HEK293T (cell line): ENCODE results near the gene DNAJB4.

ENCODE experiments used
- CTCF ChIA-PET: fragments of 350-600 bp; formaldehyde crosslinking; extraction: SDS; loops from one replicate; lab custom pipeline; 2021; ENCODE audit warnings: antibody characterized with exemption, inconsistent platforms; lab: Yijun Ruan, JAX
- POLR2A ChIA-PET: fragments of 350-600 bp; formaldehyde crosslinking; extraction: SDS; loops from one replicate; lab custom pipeline; 2020; ENCODE audit warnings: antibody characterized with exemption, inconsistent platforms; lab: Yijun Ruan, JAX
- DNase-seq: peaks from one replicate; pipeline ENCODE4 v3.0.0; 2012; ENCODE audit warnings: mixed read lengths; ENCODE audit errors: extremely low spot score
- ARNT ChIP-seq: fragments of 450-650 bp; IDR thresholded peaks from 2 replicates; pipeline ENCODE4 v1.6.1; 2017; ENCODE audit warnings: mild to moderate bottlenecking
- BHLHE40 ChIP-seq: fragments of 450-650 bp; IDR thresholded peaks from 2 replicates; pipeline ENCODE4 v1.6.1; 2016; ENCODE audit warnings: mild to moderate bottlenecking, moderate library complexity, borderline replicate concordance
- CTBP1 ChIP-seq: fragments of 450-650 bp; IDR thresholded peaks from 2 replicates; pipeline ENCODE4 v1.6.1; 2016; ENCODE audit warnings: borderline replicate concordance
- ELF4 ChIP-seq: fragments of 450-650 bp; IDR thresholded peaks from 2 replicates; pipeline ENCODE4 v1.6.1; 2017; ENCODE audit warnings: antibody characterized with exemption
- FOXA1 ChIP-seq: fragments of 450-650 bp; IDR thresholded peaks from 2 replicates; pipeline ENCODE4 v1.6.1; 2016; ENCODE audit warnings: mild to moderate bottlenecking
- FOXK2 ChIP-seq: fragments of 450-650 bp; IDR thresholded peaks from 2 replicates; pipeline ENCODE4 v1.6.1; 2016; ENCODE audit warnings: mild to moderate bottlenecking
- FOXM1 ChIP-seq: fragments of 450-650 bp; IDR thresholded peaks from 2 replicates; pipeline ENCODE4 v1.6.1; 2017; ENCODE audit warnings: mild to moderate bottlenecking, borderline replicate concordance
- HDGF ChIP-seq: fragments of 450-650 bp; IDR thresholded peaks from 2 replicates; pipeline ENCODE4 v1.6.1; 2017; ENCODE audit warnings: antibody characterized with exemption, borderline replicate concordance
- L3MBTL2 ChIP-seq: fragments of 450-650 bp; conservative IDR thresholded peaks from 2 replicates; pipeline ENCODE4 v1.6.1; 2016; ENCODE audit warnings: mild to moderate bottlenecking
- LEF1 ChIP-seq: fragments of 450-650 bp; IDR thresholded peaks from 2 replicates; pipeline ENCODE4 v1.6.1; 2017; ENCODE audit warnings: mild to moderate bottlenecking, borderline replicate concordance
- NFRKB ChIP-seq: fragments of 450-650 bp; IDR thresholded peaks from 2 replicates; pipeline ENCODE4 v1.6.1; 2016; ENCODE audit warnings: mild to moderate bottlenecking, moderate library complexity
- SP1 ChIP-seq: fragments of 450-650 bp; IDR thresholded peaks from 2 replicates; pipeline ENCODE4 v1.6.1; 2017
- SUZ12 ChIP-seq: fragments of 450-650 bp; IDR thresholded peaks from 2 replicates; pipeline ENCODE4 v1.6.1; 2016; ENCODE audit warnings: mild to moderate bottlenecking
- TARDBP ChIP-seq: fragments of 450-650 bp; IDR thresholded peaks from 2 replicates; pipeline ENCODE4 v1.6.1; 2016
- ZNF384 ChIP-seq: fragments of 450-650 bp; IDR thresholded peaks from 2 replicates; pipeline ENCODE4 v1.6.1; 2016
- TF ChIP-seq, protein P1 (sequence below): fragments of 450-650 bp; IDR thresholded peaks from 2 replicates; pipeline ENCODE4 v1.6.1; 2016

Gene DNAJB4

DNA sequence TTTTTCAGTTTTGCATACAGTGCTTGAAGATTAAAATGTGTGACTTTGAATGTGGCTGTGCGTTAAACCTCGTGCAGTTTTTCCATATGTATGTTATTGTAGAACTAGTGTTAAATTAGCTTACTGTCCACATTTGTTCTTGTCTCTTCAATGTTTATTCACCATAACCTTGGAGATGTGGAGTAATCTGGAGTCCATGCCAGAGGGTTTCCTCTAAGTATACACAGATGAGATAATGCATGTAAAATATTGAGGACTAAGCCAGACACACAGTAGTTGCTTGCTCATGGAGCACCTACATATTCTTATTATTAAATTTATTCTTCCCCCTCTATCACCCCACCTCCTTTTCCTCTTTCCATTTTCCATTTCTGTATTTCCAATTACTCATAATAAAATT lies 33.3 kb downstream of the DNAJB4 start:
- ChIA-PET CTCF (no interaction called here), POLR2A (no interaction called here)
- no peak for TF ChIP-seq FOXM1
- no peak for TF ChIP-seq BHLHE40
- no peak for TF ChIP-seq LEF1
- no peak for TF ChIP-seq FOXK2
- TF ChIP-seq SUZ12 = no peak
- TF ChIP-seq TARDBP = no peak
- no peak for TF ChIP-seq NFRKB
- DNase-seq = no peak

GRCh38 chr1:78038491-78038939 lies 33.8 kb downstream of the DNAJB4 start:
- TF ChIP-seq SUZ12 = no peak
- TF ChIP-seq BHLHE40 = no peak
- TF ChIP-seq, protein P1, sequence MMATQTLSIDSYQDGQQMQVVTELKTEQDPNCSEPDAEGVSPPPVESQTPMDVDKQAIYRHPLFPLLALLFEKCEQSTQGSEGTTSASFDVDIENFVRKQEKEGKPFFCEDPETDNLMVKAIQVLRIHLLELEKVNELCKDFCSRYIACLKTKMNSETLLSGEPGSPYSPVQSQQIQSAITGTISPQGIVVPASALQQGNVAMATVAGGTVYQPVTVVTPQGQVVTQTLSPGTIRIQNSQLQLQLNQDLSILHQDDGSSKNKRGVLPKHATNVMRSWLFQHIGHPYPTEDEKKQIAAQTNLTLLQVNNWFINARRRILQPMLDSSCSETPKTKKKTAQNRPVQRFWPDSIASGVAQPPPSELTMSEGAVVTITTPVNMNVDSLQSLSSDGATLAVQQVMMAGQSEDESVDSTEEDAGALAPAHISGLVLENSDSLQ = no peak
- no peak for TF ChIP-seq ARNT
- no peak for TF ChIP-seq CTBP1
- no peak for TF ChIP-seq HDGF
- no peak for TF ChIP-seq ZNF384
- TF ChIP-seq SP1 = no peak
- TF ChIP-seq FOXA1 = no peak
- TF ChIP-seq NFRKB = no peak
- no peak for TF ChIP-seq L3MBTL2
- TF ChIP-seq FOXM1 = no peak
- TF ChIP-seq FOXK2 = no peak
- no peak for TF ChIP-seq TARDBP
- no peak for TF ChIP-seq ELF4
- TF ChIP-seq LEF1 = no peak
- DNase-seq = no peak
- ChIA-PET CTCF (no interaction called here), POLR2A (no interaction called here)

- ChIA-PET CTCF (no interaction called here), POLR2A (no interaction called here)
- DNase-seq = no peak
- TF ChIP-seq BHLHE40 (no peak), NFRKB (no peak), TARDBP (no peak), SUZ12 (no peak), ELF4 (no peak)
Observed at GRCh38 chr1:78040484-78041089, 35.8 kb downstream of the DNAJB4 start.

DNA sequence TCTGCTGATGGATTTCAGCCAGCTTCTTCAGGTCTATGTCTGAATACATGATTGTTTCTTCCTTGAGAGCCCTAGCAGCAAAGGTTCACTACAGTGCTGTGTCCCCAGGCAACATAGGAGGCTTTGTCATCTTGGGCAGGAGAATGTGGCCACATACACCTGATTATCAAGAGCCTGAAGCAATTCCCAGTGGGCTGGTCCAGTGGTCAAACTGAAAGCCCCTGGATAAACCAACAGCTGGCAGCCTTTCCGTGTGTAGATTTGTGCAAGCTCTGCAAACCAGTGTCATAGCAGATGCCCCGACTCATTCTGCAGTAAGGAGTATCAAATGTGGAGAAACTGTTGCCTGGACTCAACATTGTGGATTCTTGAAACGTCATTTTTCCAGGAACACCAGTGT lies 38.7 kb downstream of the DNAJB4 start:
- POLR2A ChIA-PET = interaction anchor here (1.0 kb wide), 1 partner anchor 39 kb away, joined by 3 read pairs; the partner anchor contains the start of gene DNAJB4
- no peak for TF ChIP-seq L3MBTL2
- CTCF ChIA-PET = interaction anchor here (1.2 kb wide), 1 partner anchor 10 kb away, joined by 9 read pairs; no protein-coding TSS in a partner anchor
- no peak for DNase-seq

DNA sequence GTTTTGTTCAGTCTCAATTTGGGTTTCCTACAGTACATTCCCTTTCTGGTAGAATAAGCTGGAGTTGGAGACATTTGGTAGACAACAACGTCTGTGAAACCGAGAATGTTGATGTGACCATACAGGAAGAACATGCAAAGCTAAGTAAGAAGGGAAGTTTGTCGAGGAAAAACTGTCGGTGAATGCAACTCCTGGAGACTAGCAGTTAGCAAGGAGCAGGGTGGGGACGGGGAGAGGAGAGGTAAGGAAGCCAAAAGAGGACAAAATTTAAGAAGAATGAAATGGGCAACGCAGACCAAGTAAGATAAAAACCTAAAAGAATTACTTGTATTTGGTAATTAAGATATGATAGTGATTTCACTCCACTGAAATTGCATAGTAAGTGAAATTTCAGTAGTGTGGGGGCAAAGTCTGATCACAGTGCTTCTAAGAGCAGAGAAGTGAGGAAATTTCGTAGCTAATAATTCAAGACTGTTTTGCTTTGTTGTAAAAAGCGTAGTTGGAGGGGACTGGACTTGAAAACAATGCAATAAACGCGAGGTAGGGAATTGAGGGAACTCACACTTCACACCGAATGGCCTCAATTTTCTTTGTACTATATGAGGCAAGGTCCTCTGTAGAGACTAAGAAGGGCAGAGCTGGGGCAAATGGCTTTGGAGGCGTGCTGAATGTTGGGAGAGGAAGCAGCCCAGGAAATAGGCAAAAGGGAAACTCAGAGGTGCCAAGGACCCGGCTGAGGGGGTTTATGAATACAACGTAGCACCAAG lies 40.2 kb downstream of the DNAJB4 start:
- ChIA-PET CTCF (no interaction called here), POLR2A (interaction anchor here (2.0 kb wide), 1 partner anchor 40 kb away, joined by 5 read pairs; the partner anchor contains the start of gene DNAJB4)
- no peak for TF ChIP-seq SUZ12
- TF ChIP-seq ELF4 = no peak
- no peak for TF ChIP-seq HDGF
- no peak for TF ChIP-seq ARNT
- DNase-seq = no peak

DNA sequence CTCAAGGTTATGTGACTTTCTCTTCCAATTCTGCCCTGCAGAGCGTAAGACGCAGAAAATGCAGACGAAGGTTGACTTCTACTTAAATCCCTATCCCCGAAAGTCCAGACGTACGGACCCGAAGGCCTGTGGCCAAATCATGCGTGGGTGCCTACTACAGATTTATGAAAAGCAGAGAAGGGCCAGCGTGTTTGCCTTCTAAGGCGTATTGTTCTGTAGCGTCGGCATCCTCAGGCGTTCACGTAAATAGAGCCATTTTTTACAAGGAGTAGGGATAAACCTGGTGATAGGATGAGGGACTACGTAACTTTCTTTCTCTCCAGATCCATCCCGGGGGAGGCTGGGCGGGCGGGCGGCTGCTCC lies 40.8 kb downstream of the DNAJB4 start:
- no peak for DNase-seq
- TF ChIP-seq FOXM1 = no peak
- TF ChIP-seq CTBP1 = no peak
- TF ChIP-seq ZNF384 = no peak
- no peak for TF ChIP-seq SP1
- TF ChIP-seq SUZ12 = no peak
- TF ChIP-seq BHLHE40 = no peak
- no peak for TF ChIP-seq NFRKB
- no peak for TF ChIP-seq ELF4
- TF ChIP-seq L3MBTL2 = no peak
- ChIA-PET POLR2A (interaction anchor here (2.0 kb wide), 1 partner anchor 41 kb away, joined by 5 read pairs; the partner anchor contains the start of gene DNAJB4), CTCF (no interaction called here)

GRCh38 chr1:78045926-78046778 lies 41.4 kb downstream of the DNAJB4 start, which contains the start of gene GIPC2:
GIPC2 (plus strand) TSS chr1:78045966; CDS start chr1:78046095, 129 bp downstream.
- ChIA-PET POLR2A (interaction anchor here (2.0 kb wide), 1 partner anchor 42 kb away, joined by 5 read pairs; the partner anchor contains the start of gene DNAJB4), CTCF (interaction anchor here (0.6 kb wide), 1 partner anchor 1019 kb away, joined by 3 read pairs; no protein-coding TSS in a partner anchor)
- TF ChIP-seq ARNT (no peak), ELF4 (no peak), FOXA1 (no peak), HDGF (no peak), L3MBTL2 (no peak), CTBP1 (no peak), LEF1 (no peak), ZNF384 (no peak), BHLHE40 (no peak), FOXM1 (no peak), FOXK2 (no peak), SP1 (no peak), SUZ12 (no peak), TARDBP (no peak)
- TF ChIP-seq, protein P1 = no peak
- no peak for DNase-seq
